ENCODE measurements around the gene UBE3A. TPM values are rescaled to one million over a fixed set of nuclear protein-coding genes. Genes with fewer than 3 reads are reported as not detected.

Gene UBE3A
- total RNA-seq, 1 experiment from 2014 or later = 39.3 TPM

DNA sequence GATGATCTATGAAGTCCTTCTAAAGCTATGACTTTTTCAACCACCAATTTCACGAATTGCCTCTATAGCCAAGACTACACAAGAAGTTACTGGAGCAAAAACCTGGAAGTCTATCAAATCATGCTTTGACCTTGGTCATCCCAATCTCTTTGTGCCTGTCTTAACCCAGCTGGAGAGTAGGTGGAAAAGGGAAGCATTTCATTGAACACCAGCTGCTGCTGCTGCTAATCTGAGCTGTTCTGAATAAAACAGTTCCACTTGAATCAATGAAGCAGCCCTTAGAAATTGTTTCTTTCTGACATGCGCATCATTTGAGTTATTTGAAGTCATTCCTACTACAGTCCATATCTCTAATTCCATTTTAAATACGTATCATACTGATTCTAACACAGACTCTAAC lies 7.3 kb upstream of the UBE3A start:
- no TSS peak for BruUV-seq (replicated peaks)
- CTCF ChIA-PET = no interaction called here

DNA sequence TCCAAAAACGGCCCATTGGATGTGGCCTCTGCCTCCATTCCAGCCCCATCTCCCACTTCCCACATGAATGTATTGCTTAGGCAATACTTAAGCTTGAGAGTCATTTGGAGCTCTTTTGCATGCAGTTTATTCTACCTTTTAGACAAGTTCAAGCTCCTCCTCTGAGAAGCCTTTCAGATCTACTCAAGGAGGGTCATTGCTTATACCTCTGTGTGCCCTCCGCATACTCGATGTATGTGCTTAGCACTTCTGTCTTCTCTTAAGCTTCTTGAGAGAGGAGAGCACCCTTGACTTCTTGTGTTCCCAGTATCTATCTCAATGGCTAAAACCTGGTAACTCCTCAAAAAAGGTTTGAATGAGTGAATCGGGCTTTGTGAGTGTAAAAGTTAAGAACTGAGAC lies 6.6 kb upstream of the UBE3A start:
- H3K27me3 Mint-ChIP-seq (ENCODE audit: unreplicated experiment) = no peaks in the 10 kb centered on the region

More for the DNA sequence above, 7.3 kb upstream of the UBE3A start:
- Mint-ChIP-seq H3K36me3 (ENCODE audit: insufficient read depth, unreplicated experiment) (no peaks in the 10 kb centered on the region), H3K4me3 (ENCODE audit: low read depth, unreplicated experiment) (no peak overlapping the region), H3K27me3 (ENCODE audit: unreplicated experiment) (no peaks in the 10 kb centered on the region), H3K27ac (ENCODE audit: unreplicated experiment) (no peak overlapping the region), H3K9me3 (ENCODE audit: low read depth, unreplicated experiment) (peaks cover 8% of the 10 kb centered on the region), H3K4me1 (ENCODE audit: low read depth, unreplicated experiment) (no peaks in the 10 kb centered on the region)
- intact Hi-C loops (cut with micrococcal nuclease; ENCODE audit: unreplicated experiment) = no loop called here
- DNase-seq = no peak
- TF ChIP-seq CTCF (IDR thresholded peaks at IDR 0.05; ENCODE audit: unreplicated experiment) = no peak

GRCh38 chr15:25441111-25441510 lies 2.3 kb upstream of the UBE3A start:
- no peak for TF ChIP-seq CTCF (IDR thresholded peaks at IDR 0.05; ENCODE audit: unreplicated experiment)
- no peak for DNase-seq
- no TSS peak for BruUV-seq (replicated peaks)
- H3K4me3 Mint-ChIP-seq (ENCODE audit: low read depth, unreplicated experiment) = no peak overlapping the region
- H3K36me3 Mint-ChIP-seq (ENCODE audit: insufficient read depth, unreplicated experiment) = peaks cover 19% of the 10 kb centered on the region
- no peaks in the 10 kb centered on the region for H3K4me1 Mint-ChIP-seq (ENCODE audit: low read depth, unreplicated experiment)
- H3K9me3 Mint-ChIP-seq (ENCODE audit: low read depth, unreplicated experiment) = peaks cover 6% of the 10 kb centered on the region
- CTCF ChIA-PET = interaction anchor here (0.7 kb wide), 1 partner anchor 20 kb away, joined by 3 read pairs; no protein-coding TSS in a partner anchor
- H3K27ac Mint-ChIP-seq (ENCODE audit: unreplicated experiment) = no peak overlapping the region
- intact Hi-C loops (cut with micrococcal nuclease; ENCODE audit: unreplicated experiment) = no loop called here
- H3K27me3 Mint-ChIP-seq (ENCODE audit: unreplicated experiment) = no peaks in the 10 kb centered on the region

More for the DNA sequence above, 6.6 kb upstream of the UBE3A start:
- H3K27ac Mint-ChIP-seq (ENCODE audit: unreplicated experiment) = no peak overlapping the region
- no peak for TF ChIP-seq CTCF (IDR thresholded peaks at IDR 0.05; ENCODE audit: unreplicated experiment)
- CTCF ChIA-PET = no interaction called here
- no peaks in the 10 kb centered on the region for H3K4me1 Mint-ChIP-seq (ENCODE audit: low read depth, unreplicated experiment)
- BruUV-seq (replicated peaks) = no TSS peak
- no peak overlapping the region for H3K4me3 Mint-ChIP-seq (ENCODE audit: low read depth, unreplicated experiment)
- intact Hi-C loops (cut with micrococcal nuclease; ENCODE audit: unreplicated experiment) = no loop called here
- H3K9me3 Mint-ChIP-seq (ENCODE audit: low read depth, unreplicated experiment) = peaks cover 8% of the 10 kb centered on the region
- DNase-seq = no peak
- no peaks in the 10 kb centered on the region for H3K36me3 Mint-ChIP-seq (ENCODE audit: insufficient read depth, unreplicated experiment)

GRCh38 chr15:25439369-25439836 lies 579 bp upstream of the UBE3A start:
- Mint-ChIP-seq H3K4me3 (ENCODE audit: low read depth, unreplicated experiment) (peak overlapping the region; percentile 57), H3K4me1 (ENCODE audit: low read depth, unreplicated experiment) (no peaks in the 10 kb centered on the region), H3K27ac (ENCODE audit: unreplicated experiment) (no peak overlapping the region), H3K27me3 (ENCODE audit: unreplicated experiment) (no peaks in the 10 kb centered on the region), H3K9me3 (ENCODE audit: low read depth, unreplicated experiment) (peaks cover 3% of the 10 kb centered on the region), H3K36me3 (ENCODE audit: insufficient read depth, unreplicated experiment) (peaks cover 19% of the 10 kb centered on the region)
- no peak for DNase-seq
- intact Hi-C loops (cut with micrococcal nuclease; ENCODE audit: unreplicated experiment) = no loop called here
- CTCF ChIA-PET = no interaction called here
- no peak for TF ChIP-seq CTCF (IDR thresholded peaks at IDR 0.05; ENCODE audit: unreplicated experiment)
- TSS peak; percentile 87 for BruUV-seq (replicated peaks)
